Keratinocyte (primary cell): Measurements from ENCODE around the gene C1QTNF12. TPM values are rescaled to one million over a fixed set of nuclear protein-coding genes. Genes with fewer than 3 reads are reported as not detected.

Experiments used
- DNase-seq: peaks from one replicate; pipeline ENCODE4 v3.0.0-alpha.2; 2011; ENCODE audit warnings: low read depth, missing footprints, low spot score
- FAIRE-seq: peaks from 2 replicates; lab custom pipeline; 2011; peaks lifted over from hg19 to GRCh38; lab: Jason Lieb, UNC
- H2AFZ ChIP-seq: 2 replicates; pipeline ENCODE4 v1.6.0; 2012; ENCODE audit warnings: low read length, control low read depth, inconsistent platforms; ENCODE audit not compliant: control insufficient read depth
- H3K27ac ChIP-seq: 2 replicates; pipeline ENCODE4 v1.5.1; 2011; ENCODE audit warnings: low read length; ENCODE audit not compliant: control insufficient read depth, insufficient read depth
- H3K27me3 ChIP-seq: 3 replicates; pipeline ENCODE4 v1.6.0; 2011; ENCODE audit warnings: low read length; ENCODE audit not compliant: control insufficient read depth, insufficient read depth; ENCODE audit errors: extremely low read depth
- H3K36me3 ChIP-seq, 2 experiments: 2 replicates in 1 of 2; 3 replicates in 1 of 2; pipeline ENCODE4 v1.5.1; 2011; ENCODE audit warnings: low read length in 2 of 2, mild to moderate bottlenecking in 1 of 2; ENCODE audit not compliant: control insufficient read depth in 2 of 2, insufficient read depth in 2 of 2; ENCODE audit errors: extremely low read depth in 1 of 2
- H3K4me1 ChIP-seq: 3 replicates; pipeline ENCODE4 v1.5.1; 2011; ENCODE audit warnings: low read length; ENCODE audit not compliant: control insufficient read depth, insufficient read depth; ENCODE audit errors: extremely low read depth
- H3K4me2 ChIP-seq: 3 replicates; pipeline ENCODE4 v1.6.0; 2011; ENCODE audit warnings: low read depth, low read length; ENCODE audit not compliant: control insufficient read depth, insufficient read depth; ENCODE audit errors: extremely low read depth
- H3K4me3 ChIP-seq, 3 experiments: fragments of 200-600 bp in 1 of 3; sonication (generic) in 1 of 3; 2 replicates in 2 of 3; 3 replicates in 1 of 3; pipeline ENCODE4 v1.5.1; 2011 to 2016; ENCODE audit warnings: low read length in 3 of 3, mild to moderate bottlenecking in 3 of 3, control low read depth in 2 of 3, inconsistent platforms in 1 of 3, low read depth in 1 of 3, mixed read lengths in 1 of 3, mixed run types in 1 of 3, moderate library complexity in 1 of 3; ENCODE audit not compliant: control insufficient read depth in 2 of 3, insufficient read depth in 2 of 3; ENCODE audit errors: extremely low read depth in 1 of 3
- H3K79me2 ChIP-seq: 2 replicates; pipeline ENCODE4 v1.6.0; 2012; ENCODE audit warnings: low read length; ENCODE audit not compliant: control insufficient read depth, insufficient read depth
- H3K9ac ChIP-seq: 3 replicates; pipeline ENCODE4 v1.6.0; 2011; ENCODE audit warnings: low read length; ENCODE audit not compliant: control insufficient read depth, insufficient read depth; ENCODE audit errors: extremely low read depth
- H3K9me1 ChIP-seq: 3 replicates; pipeline ENCODE4 v1.6.0; 2011; ENCODE audit warnings: low read length; ENCODE audit not compliant: control insufficient read depth, insufficient read depth; ENCODE audit errors: extremely low read depth
- H3K9me3 ChIP-seq: 2 replicates; pipeline ENCODE4 v1.5.1; 2012; ENCODE audit warnings: low read depth, low read length; ENCODE audit not compliant: control insufficient read depth
- H4K20me1 ChIP-seq: 3 replicates; pipeline ENCODE4 v1.6.0; 2011; ENCODE audit warnings: low read length; ENCODE audit not compliant: control insufficient read depth, insufficient read depth; ENCODE audit errors: extremely low read depth
- CTCF ChIP-seq, 3 experiments: IDR thresholded peaks in 1 of 3; conservative IDR thresholded peaks in 1 of 3; optimal IDR thresholded peaks in 1 of 3; 2 replicates in 2 of 3; 3 replicates in 1 of 3; pipeline versions ENCODE3 to v1.5.1; 2011; ENCODE audit warnings: low read length in 3 of 3, mild to moderate bottlenecking in 3 of 3, moderate library complexity in 2 of 3, control low read depth in 1 of 3, inconsistent platforms in 1 of 3; ENCODE audit not compliant: insufficient read depth in 2 of 3; ENCODE audit errors: extremely low read depth in 1 of 3
- EZH2 ChIP-seq: IDR thresholded peaks from one replicate; pipeline ENCODE4 v1.6.1; 2012; ENCODE audit warnings: inconsistent platforms, mild to moderate bottlenecking, low read length, moderate library complexity
- dilution Hi-C: fragments of 300-500 bp; cut with MboI; formaldehyde crosslinking; loops from one replicate; pipeline ENCODE4 v1.7.0; 2020; ENCODE audit warnings: low sequenced_read_pairs; ENCODE audit not compliant: extremely low pct_ligation_motif_present
- polyA plus RNA-seq, 5 experiments: library from polyadenylated mRNA; depleted of rRNA in 3 of 5; stranded (reverse) in 3 of 5; stranded (forward) in 1 of 5; unstranded in 1 of 5; fragments of >200 nt; gene quantifications; 1 replicate in 1 of 5; 2 replicates in 3 of 5; 3 replicates in 1 of 5; pipeline versions ENCODE4 v1.2.1 to v1.2.3, GENCODE V29; 2011 to 2012; ENCODE audit warnings: missing spikeins in 2 of 5, low read depth in 1 of 5, low replicate concordance in 1 of 5

C1QTNF12 gene
- polyA plus RNA-seq, 1 donor (not counting 4 experiments of a cell fraction or from before 2014, with no cell fraction given), result 0.18 TPM

- no peak for DNase-seq
- no peak for FAIRE-seq
- Histone ChIP-seq H3K4me3 (no peak overlapping the region), H3K9ac (no peak overlapping the region), H3K27me3 (peaks cover 6% of the 10 kb centered on the region), H2AFZ (no peak overlapping the region), H4K20me1 (no peaks in the 10 kb centered on the region), H3K4me2 (no peak overlapping the region), H3K27ac (no peak overlapping the region), H3K9me3 (peaks cover 4% of the 10 kb centered on the region), H3K36me3 (peaks cover 0 to 4% of the 10 kb centered on the region in 2 experiments), H3K9me1 (no peaks in the 10 kb centered on the region), H3K79me2 (peaks cover 31% of the 10 kb centered on the region), H3K4me1 (peaks cover 21% of the 10 kb centered on the region)
- dilution Hi-C loops, result no loop called here
- no peak for TF ChIP-seq CTCF (optimal IDR thresholded peaks at IDR 0.05 in 1 of 3, IDR thresholded peaks at IDR 0.05 in 1 of 3, conservative IDR thresholded peaks at IDR 0.05 in 1 of 3; ENCODE audit: extremely low read depth in 1 of 3, insufficient read depth in 2 of 3, low read length in 3 of 3)
- TF ChIP-seq EZH2, result no peak
Measured at GRCh38 chr1:1235016-1235744, 11.3 kb downstream of the C1QTNF12 start.

GRCh38 chr1:1234180-1234808 lies 12.2 kb downstream of the C1QTNF12 start:
- dilution Hi-C loops, result no loop called here
- Histone ChIP-seq H3K4me2 (no peak overlapping the region), H3K9me3 (peaks cover 4% of the 10 kb centered on the region), H3K4me3 (no peak overlapping the region), H3K4me1 (peaks cover 21% of the 10 kb centered on the region), H3K27ac (no peak overlapping the region), H3K9me1 (no peaks in the 10 kb centered on the region), H3K79me2 (peaks cover 40% of the 10 kb centered on the region), H3K36me3 (peaks cover 0 to 12% of the 10 kb centered on the region in 2 experiments), H3K27me3 (no peaks in the 10 kb centered on the region), H3K9ac (no peak overlapping the region), H4K20me1 (no peaks in the 10 kb centered on the region), H2AFZ (no peak overlapping the region)
- DNase-seq (no peak), FAIRE-seq (no peak)
- TF ChIP-seq EZH2 (no peak), CTCF (optimal IDR thresholded peaks at IDR 0.05 in 1 of 3, IDR thresholded peaks at IDR 0.05 in 1 of 3, conservative IDR thresholded peaks at IDR 0.05 in 1 of 3; ENCODE audit: extremely low read depth in 1 of 3, insufficient read depth in 2 of 3, low read length in 3 of 3) (no peak)
